Measurements from ENCODE around the gene ID1.

GRCh38 chr20:31638317-31638716, 33.2 kb downstream of the ID1 start:
- no peak for TF ChIP-seq POLR2A (IDR thresholded peaks at IDR 0.05)
- TF ChIP-seq CTCF (IDR thresholded peaks at IDR 0.05): no peak
- TF ChIP-seq EP300 (IDR thresholded peaks at IDR 0.05): no peak
